Epithelial cell of proximal tubule (primary cell): ENCODE data around the gene WDR82. TPM values are rescaled to one million over a fixed set of nuclear protein-coding genes. Genes with fewer than 3 reads are reported as not detected.

Experiments used
- DNase-seq: peaks from one replicate; pipeline ENCODE4 v3.0.0-alpha.2; 2011; ENCODE audit warnings: low read depth
- H3K4me3 ChIP-seq: 2 replicates; pipeline ENCODE4 v1.5.1; 2011; ENCODE audit warnings: low read depth, mild to moderate bottlenecking, low read length
- CTCF ChIP-seq: conservative IDR thresholded peaks from 2 replicates; pipeline ENCODE4 v1.5.1; 2012; ENCODE audit warnings: low read depth, mild to moderate bottlenecking, low read length
- total RNA-seq: library from RNA; depleted of rRNA; stranded (reverse); fragments of >200 nt; gene quantifications from 2 replicates; pipeline ENCODE4 v1.2.3, GENCODE V29; 2015

Gene WDR82
- total RNA-seq, 1 donor from 2014 or later = 38.4 TPM

GRCh38 chr3:52215351-52215750 is 63.1 kb downstream of the WDR82 start:
- no peak for TF ChIP-seq CTCF
- H3K4me3 ChIP-seq = no peak overlapping the region
- DNase-seq = no peak

- TF ChIP-seq CTCF = no peak
- no peak for DNase-seq
- H3K4me3 ChIP-seq = no peak overlapping the region
Measured at GRCh38 chr3:52213901-52214300, 64.5 kb downstream of the WDR82 start.

- H3K4me3 ChIP-seq = no peak overlapping the region
- TF ChIP-seq CTCF = no peak
- DNase-seq = no peak
Measured at GRCh38 chr3:52213005-52213404, 65.4 kb downstream of the WDR82 start.

- no peak for DNase-seq
- H3K4me3 ChIP-seq = no peak overlapping the region
- TF ChIP-seq CTCF = no peak
Measured at GRCh38 chr3:52211268-52211891, 67.1 kb downstream of the WDR82 start.

DNA sequence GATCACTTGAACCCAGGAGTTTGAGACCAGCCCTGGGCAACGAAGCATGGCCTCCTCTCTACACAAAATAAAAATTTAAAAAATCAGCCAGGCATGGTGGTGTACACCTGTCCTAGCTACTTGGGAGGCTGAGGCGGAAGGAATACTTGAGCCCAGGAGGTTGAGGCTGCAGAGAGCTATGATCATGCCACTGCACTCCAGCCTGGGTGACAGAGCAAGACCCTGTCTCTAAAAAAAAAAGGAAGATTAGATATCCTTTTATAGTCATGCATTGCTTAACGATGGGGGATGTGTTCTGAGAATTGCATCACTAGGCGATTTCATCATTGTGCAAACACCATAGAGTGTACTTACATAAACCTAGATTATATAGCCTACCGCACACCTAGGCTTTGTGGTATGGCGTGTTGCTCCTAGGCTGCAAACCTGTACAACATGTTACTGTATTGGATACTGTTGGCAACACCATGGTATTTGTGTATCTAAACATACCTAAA is 67.9 kb downstream of the WDR82 start:
- DNase-seq = no peak
- no peak overlapping the region for H3K4me3 ChIP-seq
- TF ChIP-seq CTCF = no peak

- no peak overlapping the region for H3K4me3 ChIP-seq
- DNase-seq = no peak
- no peak for TF ChIP-seq CTCF
Measured at GRCh38 chr3:52210037-52210436, 68.4 kb downstream of the WDR82 start.

DNA sequence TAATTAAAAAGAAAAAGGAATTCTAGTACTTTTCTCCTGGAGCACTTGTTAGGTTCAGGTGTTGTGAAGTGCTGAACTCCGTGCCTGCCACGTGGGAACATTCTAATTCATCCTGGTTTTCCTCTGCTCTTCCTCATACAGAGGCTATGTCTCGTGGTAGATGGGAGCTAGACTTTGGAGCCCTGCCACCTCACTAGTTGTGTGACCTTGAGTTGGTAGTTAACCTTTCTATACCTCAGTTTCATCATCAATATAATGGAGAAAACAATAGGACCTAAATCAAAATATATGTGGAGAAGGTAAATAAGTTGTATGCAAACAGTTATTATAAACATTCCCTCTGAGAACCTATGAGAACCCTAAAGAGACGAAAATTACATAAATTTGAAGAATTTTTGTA is 69.9 kb downstream of the WDR82 start:
- no peak for DNase-seq
- no peak overlapping the region for H3K4me3 ChIP-seq
- TF ChIP-seq CTCF = no peak
